Sigmoid colon (tissue), 4 donors: ENCODE measurements around the gene SCAMP1.

Experiments
- CTCF ChIP-seq, 4 experiments: fragments of 450-650 bp in 3 of 4; fragments of 200-600 bp in 1 of 4; IDR thresholded peaks; one replicate each; pipeline ENCODE4 v1.5.1; 2016 to 2019; ENCODE audit warnings: antibody characterized with exemption in 4 of 4, mild to moderate bottlenecking in 3 of 4, moderate library complexity in 2 of 4
- POLR2A ChIP-seq, 2 donors: fragments of 450-650 bp; IDR thresholded peaks; one replicate each; pipeline ENCODE4 v1.6.1; 2016; ENCODE audit warnings: antibody characterized with exemption in 2 of 2, mild to moderate bottlenecking in 2 of 2, moderate library complexity in 2 of 2
- POLR2AphosphoS5 ChIP-seq, 4 donors: sonication (generic); formaldehyde crosslinking; IDR thresholded peaks; one replicate each; pipeline ENCODE4 v1.6.1; 2017; ENCODE audit warnings: antibody characterized with exemption in 4 of 4

GRCh38 chr5:78420548-78420947 lies 60.1 kb downstream of the SCAMP1 start:
- TF ChIP-seq POLR2A (IDR thresholded peaks at IDR 0.05) (no peak), POLR2AphosphoS5 (IDR thresholded peaks at IDR 0.05) (no peak), CTCF (IDR thresholded peaks at IDR 0.05) (no peak)
